ENCODE results near the gene GPR158.

Gene GPR158

GRCh38 chr10:25627606-25628005, 452.8 kb downstream of the GPR158 start:
- TF ChIP-seq TAF1 (IDR thresholded peaks at IDR 0.05; ENCODE audit: low read depth) (no peak), EGR1 (IDR thresholded peaks at IDR 0.05) (no peak), YY1 (IDR thresholded peaks at IDR 0.05; ENCODE audit: low read depth) (no peak), FOXM1 (IDR thresholded peaks at IDR 0.05; ENCODE audit: borderline replicate concordance, low read depth) (no peak), USF1 (IDR thresholded peaks at IDR 0.05) (no peak), REST (IDR thresholded peaks at IDR 0.05; ENCODE audit: low read depth) (no peak), CREB1 (IDR thresholded peaks at IDR 0.05; ENCODE audit: low read depth) (no peak), NFIC (IDR thresholded peaks at IDR 0.05) (no peak), EP300 (IDR thresholded peaks at IDR 0.05; ENCODE audit: borderline replicate concordance) (no peak), ZBTB7A (IDR thresholded peaks at IDR 0.05; ENCODE audit: low read depth) (no peak), TEAD4 (IDR thresholded peaks at IDR 0.05) (no peak), TCF12 (IDR thresholded peaks at IDR 0.05; ENCODE audit: low read depth) (no peak), MAX (IDR thresholded peaks at IDR 0.05) (no peak), RAD21 (IDR thresholded peaks at IDR 0.05; ENCODE audit: low read depth) (no peak), CEBPB (IDR thresholded peaks at IDR 0.05) (no peak)

GRCh38 chr10:25629333-25629732, 454.5 kb downstream of the GPR158 start:
- TF ChIP-seq YY1 (IDR thresholded peaks at IDR 0.05; ENCODE audit: low read depth), result no peak
- no peak for TF ChIP-seq CEBPB (IDR thresholded peaks at IDR 0.05)
- no peak for TF ChIP-seq EP300 (IDR thresholded peaks at IDR 0.05; ENCODE audit: borderline replicate concordance)
- no peak for TF ChIP-seq CREB1 (IDR thresholded peaks at IDR 0.05; ENCODE audit: low read depth)
- no peak for TF ChIP-seq FOXM1 (IDR thresholded peaks at IDR 0.05; ENCODE audit: borderline replicate concordance, low read depth)
- TF ChIP-seq EGR1 (IDR thresholded peaks at IDR 0.05), result no peak
- no peak for TF ChIP-seq TAF1 (IDR thresholded peaks at IDR 0.05; ENCODE audit: low read depth)
- TF ChIP-seq TCF12 (IDR thresholded peaks at IDR 0.05; ENCODE audit: low read depth), result no peak
- TF ChIP-seq NFIC (IDR thresholded peaks at IDR 0.05), result no peak
- TF ChIP-seq ZBTB7A (IDR thresholded peaks at IDR 0.05; ENCODE audit: low read depth), result no peak
- TF ChIP-seq USF1 (IDR thresholded peaks at IDR 0.05), result no peak
- no peak for TF ChIP-seq RAD21 (IDR thresholded peaks at IDR 0.05; ENCODE audit: low read depth)
- no peak for TF ChIP-seq REST (IDR thresholded peaks at IDR 0.05; ENCODE audit: low read depth)
- no peak for TF ChIP-seq MAX (IDR thresholded peaks at IDR 0.05)
- TF ChIP-seq TEAD4 (IDR thresholded peaks at IDR 0.05), result no peak

GRCh38 chr10:25631471-25631870, 456.7 kb downstream of the GPR158 start:
- TF ChIP-seq NFIC (IDR thresholded peaks at IDR 0.05), result no peak
- TF ChIP-seq EP300 (IDR thresholded peaks at IDR 0.05; ENCODE audit: borderline replicate concordance), result no peak
- no peak for TF ChIP-seq EGR1 (IDR thresholded peaks at IDR 0.05)
- TF ChIP-seq TCF12 (IDR thresholded peaks at IDR 0.05; ENCODE audit: low read depth), result no peak
- TF ChIP-seq YY1 (IDR thresholded peaks at IDR 0.05; ENCODE audit: low read depth), result no peak
- TF ChIP-seq CEBPB (IDR thresholded peaks at IDR 0.05), result no peak
- TF ChIP-seq FOXM1 (IDR thresholded peaks at IDR 0.05; ENCODE audit: borderline replicate concordance, low read depth), result no peak
- no peak for TF ChIP-seq MAX (IDR thresholded peaks at IDR 0.05)
- TF ChIP-seq USF1 (IDR thresholded peaks at IDR 0.05), result no peak

- TF ChIP-seq ZBTB7A (IDR thresholded peaks at IDR 0.05; ENCODE audit: low read depth) (no peak), TCF12 (IDR thresholded peaks at IDR 0.05; ENCODE audit: low read depth) (no peak), CEBPB (IDR thresholded peaks at IDR 0.05) (no peak), NFIC (IDR thresholded peaks at IDR 0.05) (no peak), TEAD4 (IDR thresholded peaks at IDR 0.05) (no peak), FOXM1 (IDR thresholded peaks at IDR 0.05; ENCODE audit: borderline replicate concordance, low read depth) (no peak), EGR1 (IDR thresholded peaks at IDR 0.05) (no peak), USF1 (IDR thresholded peaks at IDR 0.05) (no peak)
Observed at GRCh38 chr10:25632802-25633201, 458.0 kb downstream of the GPR158 start.

- TF ChIP-seq USF1 (IDR thresholded peaks at IDR 0.05) (no peak), TAF1 (IDR thresholded peaks at IDR 0.05; ENCODE audit: low read depth) (no peak), EGR1 (IDR thresholded peaks at IDR 0.05) (no peak), MAX (IDR thresholded peaks at IDR 0.05) (no peak), REST (IDR thresholded peaks at IDR 0.05; ENCODE audit: low read depth) (no peak), TEAD4 (IDR thresholded peaks at IDR 0.05) (no peak), YY1 (IDR thresholded peaks at IDR 0.05; ENCODE audit: low read depth) (no peak), RAD21 (IDR thresholded peaks at IDR 0.05; ENCODE audit: low read depth) (no peak), NFIC (IDR thresholded peaks at IDR 0.05) (no peak), TCF12 (IDR thresholded peaks at IDR 0.05; ENCODE audit: low read depth) (no peak), ZBTB7A (IDR thresholded peaks at IDR 0.05; ENCODE audit: low read depth) (no peak), CREB1 (IDR thresholded peaks at IDR 0.05; ENCODE audit: low read depth) (no peak), FOXM1 (IDR thresholded peaks at IDR 0.05; ENCODE audit: borderline replicate concordance, low read depth) (no peak)
Observed at GRCh38 chr10:25633542-25633941, 458.7 kb downstream of the GPR158 start.
